HEK293 (cell line): ENCODE results near the gene NOX4.

ENCODE experiments used
- CTCF ChIA-PET: fragments of 350-600 bp; formaldehyde crosslinking; extraction: SDS; loops from one replicate; lab custom pipeline; 2021; ENCODE audit warnings: antibody characterized with exemption; lab: Yijun Ruan, JAX
- POLR2A ChIA-PET: fragments of 300-600 bp; formaldehyde crosslinking; extraction: SDS; loops from one replicate; lab custom pipeline; 2020; ENCODE audit warnings: antibody characterized with exemption, inconsistent platforms; lab: Yijun Ruan, JAX
- H3K27ac ChIP-seq: fragments of 200-500 bp; sonication (Bioruptor generic); 2 replicates; pipeline ENCODE4 v1.5.1; 2014; ENCODE audit warnings: low read depth, low read length, control low read depth, inconsistent platforms; ENCODE audit errors: extremely low read depth
- H3K36me3 ChIP-seq, 2 experiments: fragments of 200-500 bp in 1 of 2; sonication (Bioruptor generic) in 1 of 2; 1 replicate in 1 of 2; 2 replicates in 1 of 2; pipeline ENCODE4 v1.5.1; 2014 to 2017; ENCODE audit warnings: inconsistent platforms in 2 of 2, low read length in 2 of 2; ENCODE audit not compliant: control insufficient read depth in 2 of 2, insufficient read depth in 1 of 2
- H3K4me1 ChIP-seq: fragments of 200-500 bp; sonication (Bioruptor generic); 2 replicates; pipeline ENCODE4 v1.5.1; 2014; ENCODE audit warnings: mild to moderate bottlenecking, low read length, inconsistent platforms; ENCODE audit not compliant: control insufficient read depth, insufficient read depth
- H3K4me3 ChIP-seq: 2 replicates; pipeline ENCODE4 v1.5.1; 2011; ENCODE audit warnings: low read depth, mild to moderate bottlenecking, control low read depth, low read length, moderate library complexity
- H3K9me3 ChIP-seq: fragments of 200-500 bp; sonication (Bioruptor generic); 2 replicates; pipeline ENCODE4 v1.5.1; 2014; ENCODE audit warnings: low read depth, low read length, inconsistent platforms; ENCODE audit not compliant: control insufficient read depth, insufficient read depth
- AEBP2 ChIP-seq: fragments of 450-650 bp; formaldehyde crosslinking; IDR thresholded peaks from 2 replicates; pipeline ENCODE4 v1.5.1; 2016; ENCODE audit warnings: missing biosample characterization, missing genetic modification characterization, borderline replicate concordance
- REST ChIP-seq: fragments of 450-650 bp; formaldehyde crosslinking; IDR thresholded peaks from 2 replicates; pipeline ENCODE4 v1.5.1; 2016; ENCODE audit warnings: missing biosample characterization, missing genetic modification characterization
- ZBTB49 ChIP-seq: fragments of 450-650 bp; formaldehyde crosslinking; IDR thresholded peaks from 2 replicates; pipeline ENCODE4 v1.5.1; 2016; ENCODE audit warnings: missing biosample characterization, missing genetic modification characterization, low read depth
- ZBTB7A ChIP-seq: fragments of 450-650 bp; formaldehyde crosslinking; IDR thresholded peaks from 2 replicates; pipeline ENCODE4 v1.5.1; 2016; ENCODE audit warnings: low read depth, missing biosample characterization, missing genetic modification characterization
- ZFHX2 ChIP-seq: fragments of 450-650 bp; formaldehyde crosslinking; conservative IDR thresholded peaks from 2 replicates; pipeline ENCODE4 v1.5.1; 2016; ENCODE audit warnings: missing biosample characterization, missing genetic modification characterization
- ZNF140 ChIP-seq: fragments of 450-650 bp; formaldehyde crosslinking; IDR thresholded peaks from 2 replicates; pipeline ENCODE4 v1.5.1; 2016; ENCODE audit warnings: missing biosample characterization, missing genetic modification characterization
- ZNF416 ChIP-seq: fragments of 450-650 bp; formaldehyde crosslinking; IDR thresholded peaks from 2 replicates; pipeline ENCODE4 v1.5.1; 2016; ENCODE audit warnings: missing biosample characterization, missing genetic modification characterization
- ZNF433 ChIP-seq: fragments of 450-650 bp; formaldehyde crosslinking; IDR thresholded peaks from 2 replicates; pipeline ENCODE4 v1.5.1; 2016; ENCODE audit warnings: missing biosample characterization, missing genetic modification characterization, low read depth
- ZNF549 ChIP-seq: fragments of 450-650 bp; IDR thresholded peaks from 2 replicates; pipeline ENCODE4 v1.5.1; 2018; ENCODE audit warnings: missing biosample characterization, missing genetic modification characterization, mild to moderate bottlenecking, inconsistent platforms, moderate library complexity
- ZNF610 ChIP-seq: fragments of 450-650 bp; formaldehyde crosslinking; IDR thresholded peaks from 2 replicates; pipeline ENCODE4 v1.5.1; 2016; ENCODE audit warnings: missing biosample characterization, missing genetic modification characterization, borderline replicate concordance
- ZNF621 ChIP-seq: fragments of 450-650 bp; formaldehyde crosslinking; IDR thresholded peaks from 2 replicates; pipeline ENCODE4 v1.5.1; 2017; ENCODE audit warnings: missing biosample characterization, missing genetic modification characterization
- ZNF670 ChIP-seq: fragments of 450-650 bp; formaldehyde crosslinking; IDR thresholded peaks from 2 replicates; pipeline ENCODE4 v1.5.1; 2016; ENCODE audit warnings: missing biosample characterization, missing genetic modification characterization, low read depth
- ZNF701 ChIP-seq: fragments of 450-650 bp; formaldehyde crosslinking; IDR thresholded peaks from 2 replicates; pipeline ENCODE4 v1.5.1; 2016; ENCODE audit warnings: missing biosample characterization, missing genetic modification characterization
- ZNF704 ChIP-seq: fragments of 450-650 bp; formaldehyde crosslinking; IDR thresholded peaks from 2 replicates; pipeline ENCODE4 v1.5.1; 2016; ENCODE audit warnings: missing biosample characterization, missing genetic modification characterization
- ZSCAN18 ChIP-seq: fragments of 450-650 bp; formaldehyde crosslinking; IDR thresholded peaks from 2 replicates; pipeline ENCODE4 v1.5.1; 2016; ENCODE audit warnings: missing biosample characterization, missing genetic modification characterization
- ZSCAN23 ChIP-seq: fragments of 450-650 bp; formaldehyde crosslinking; IDR thresholded peaks from 2 replicates; pipeline ENCODE4 v1.5.1; 2016; ENCODE audit warnings: missing biosample characterization, missing genetic modification characterization
- ZSCAN4 ChIP-seq: fragments of 450-650 bp; formaldehyde crosslinking; IDR thresholded peaks from 2 replicates; pipeline ENCODE4 v1.5.1; 2017; ENCODE audit warnings: missing biosample characterization, missing genetic modification characterization

Gene NOX4

GRCh38 chr11:89490602-89490980 lies 584 bp downstream of the NOX4 start (continued):
- no peak for TF ChIP-seq ZNF140 (tag by site-specific recombination)
- TF ChIP-seq ZFHX2 (tag by site-specific recombination) = no peak

GRCh38 chr11:89489930-89490329 lies 1.2 kb downstream of the NOX4 start:
- ChIA-PET POLR2A (no interaction called here), CTCF (interaction anchor here (0.6 to 0.7 kb wide), 2 partner anchors 759 to 1275 kb away, joined by 3 read pairs; no protein-coding TSS in a partner anchor)
- H3K4me1 ChIP-seq = no peaks in the 10 kb centered on the region
- H3K36me3 ChIP-seq = no peaks in the 10 kb centered on the region
- H3K27ac ChIP-seq = no peak overlapping the region
- H3K4me3 ChIP-seq = no peak overlapping the region
- H3K9me3 ChIP-seq = no peaks in the 10 kb centered on the region
- TF ChIP-seq ZNF416 (tag by site-specific recombination) (no peak), ZSCAN18 (no peak), ZNF704 (tag by site-specific recombination) (no peak), AEBP2 (tag by site-specific recombination) (no peak), ZNF670 (tag by site-specific recombination) (no peak), ZNF549 (tag by site-specific recombination) (no peak), ZBTB49 (no peak), ZNF610 (no peak), REST (tag by site-specific recombination) (no peak), ZNF433 (tag by site-specific recombination) (no peak), ZSCAN23 (no peak), ZNF701 (no peak), ZBTB7A (tag by site-specific recombination) (no peak), ZSCAN4 (tag by site-specific recombination) (no peak), ZNF621 (tag by site-specific recombination) (no peak)
